ENCODE data around the gene CD37.

Gene CD37

DNA sequence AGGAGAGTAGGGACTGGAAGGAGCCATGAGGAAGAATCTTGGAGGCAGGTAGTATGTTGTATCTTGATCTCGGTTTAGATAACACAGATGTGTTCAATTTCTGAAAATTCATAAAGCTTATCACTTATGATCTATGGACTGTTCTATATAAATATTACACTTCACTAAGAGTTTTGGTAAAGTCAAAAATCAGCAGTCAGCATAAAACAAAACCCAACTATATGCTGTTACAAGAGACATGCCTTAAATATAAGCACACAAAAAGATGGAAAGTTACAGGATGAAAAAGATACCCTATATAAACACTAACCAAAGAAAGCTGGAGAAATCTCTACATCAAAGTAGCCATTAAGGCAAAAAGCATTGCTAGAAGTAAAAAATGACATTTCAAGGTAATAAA, 48.4 kb downstream of the CD37 start:
- DNase-seq, result no peak

DNA sequence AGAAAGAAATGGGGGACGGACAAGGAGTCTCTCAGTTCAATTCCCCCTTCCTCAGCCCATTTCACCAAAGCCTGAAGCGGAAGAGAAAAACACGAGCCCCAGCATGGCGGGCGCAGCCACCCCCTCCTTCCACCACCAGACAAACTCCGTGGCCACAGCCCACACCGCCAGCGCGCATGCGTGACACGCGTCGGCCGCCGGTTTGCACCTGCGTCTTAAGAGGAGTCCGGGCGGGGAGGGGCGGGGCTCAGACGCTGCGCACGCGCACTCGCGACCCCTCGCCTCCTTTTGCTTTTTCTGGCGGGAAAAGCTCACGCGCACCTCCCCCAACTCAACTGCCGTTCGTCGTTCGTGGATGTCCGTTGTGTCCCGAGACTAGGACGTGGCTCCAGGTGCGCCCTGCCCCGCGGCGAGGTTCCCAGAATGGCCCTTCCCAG, 52.7 kb downstream of the CD37 start, which contains the start of gene KASH5:
Gene KASH5 (plus strand): TSS at position 314 of the 437 bp plus-strand sequence. CDS start 2,635 bp downstream, outside the sequence.
- DNase-seq, result no peak

DNA sequence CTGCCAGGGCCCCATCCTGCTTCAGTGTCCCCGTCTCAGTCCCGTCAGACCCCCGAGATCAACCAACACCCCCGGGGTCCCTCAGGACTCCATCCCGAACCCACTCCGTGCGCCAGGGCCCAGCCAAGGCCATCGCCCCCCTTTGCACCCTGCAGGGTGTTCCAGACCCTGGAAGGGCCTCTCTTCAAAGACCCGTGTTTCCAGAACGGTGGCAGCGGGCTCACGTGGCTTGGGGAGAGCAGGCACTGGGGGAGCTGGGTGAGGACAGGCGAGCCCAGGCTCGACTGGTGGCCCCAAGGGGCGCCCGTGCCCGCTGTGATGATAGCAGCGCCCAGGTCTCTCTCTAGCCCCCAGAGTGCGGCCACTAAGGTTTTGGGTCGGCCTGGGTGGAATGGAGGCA, 54.2 kb downstream of the CD37 start:
- no peak for DNase-seq
